GM12865 (cell line): ENCODE measurements around the gene CTNND2.

ENCODE experiments used
- DNase-seq: peaks from one replicate; pipeline ENCODE4 v3.0.0; 2010; ENCODE audit warnings: low read depth
- H3K4me3 ChIP-seq: 2 replicates; pipeline ENCODE4 v1.5.1; 2011; ENCODE audit warnings: mild to moderate bottlenecking, low read depth, low read length, control low read depth
- TF ChIP-seq, protein P1 (sequence below): IDR thresholded peaks from 2 replicates; pipeline ENCODE4 v1.5.1; 2011; ENCODE audit warnings: low read length, control low read depth, low read depth, inconsistent platforms; ENCODE audit not compliant: insufficient read depth; ENCODE audit errors: missing control alignments

Gene CTNND2

GRCh38 chr5:11335881-11336760, 568.1 kb downstream of the CTNND2 start:
- DNase-seq = no peak
- H3K4me3 ChIP-seq = no peak overlapping the region
- TF ChIP-seq, protein P1, sequence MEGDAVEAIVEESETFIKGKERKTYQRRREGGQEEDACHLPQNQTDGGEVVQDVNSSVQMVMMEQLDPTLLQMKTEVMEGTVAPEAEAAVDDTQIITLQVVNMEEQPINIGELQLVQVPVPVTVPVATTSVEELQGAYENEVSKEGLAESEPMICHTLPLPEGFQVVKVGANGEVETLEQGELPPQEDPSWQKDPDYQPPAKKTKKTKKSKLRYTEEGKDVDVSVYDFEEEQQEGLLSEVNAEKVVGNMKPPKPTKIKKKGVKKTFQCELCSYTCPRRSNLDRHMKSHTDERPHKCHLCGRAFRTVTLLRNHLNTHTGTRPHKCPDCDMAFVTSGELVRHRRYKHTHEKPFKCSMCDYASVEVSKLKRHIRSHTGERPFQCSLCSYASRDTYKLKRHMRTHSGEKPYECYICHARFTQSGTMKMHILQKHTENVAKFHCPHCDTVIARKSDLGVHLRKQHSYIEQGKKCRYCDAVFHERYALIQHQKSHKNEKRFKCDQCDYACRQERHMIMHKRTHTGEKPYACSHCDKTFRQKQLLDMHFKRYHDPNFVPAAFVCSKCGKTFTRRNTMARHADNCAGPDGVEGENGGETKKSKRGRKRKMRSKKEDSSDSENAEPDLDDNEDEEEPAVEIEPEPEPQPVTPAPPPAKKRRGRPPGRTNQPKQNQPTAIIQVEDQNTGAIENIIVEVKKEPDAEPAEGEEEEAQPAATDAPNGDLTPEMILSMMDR = no peak

DNA sequence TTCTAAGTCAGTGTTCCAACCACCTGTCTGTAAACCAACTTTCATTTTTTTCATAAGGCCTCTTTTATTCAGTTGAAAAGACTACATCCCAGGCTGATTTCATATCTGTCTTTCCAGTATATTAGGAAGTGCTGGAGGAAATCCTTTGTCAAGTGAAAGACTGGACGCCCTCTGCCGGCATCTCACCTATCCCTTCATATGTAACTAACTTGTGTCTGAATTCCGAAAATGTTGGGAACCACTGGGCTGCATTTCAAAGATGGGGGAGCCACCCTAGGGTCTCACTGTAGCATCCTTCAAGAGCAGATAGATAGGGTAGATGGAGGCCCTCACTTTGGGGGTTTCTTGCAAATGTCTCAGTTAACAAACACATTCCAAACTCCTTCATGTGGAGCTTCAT, 569.8 kb downstream of the CTNND2 start:
- no peak overlapping the region for H3K4me3 ChIP-seq
- TF ChIP-seq, protein P1 = no peak
- DNase-seq = no peak

DNA sequence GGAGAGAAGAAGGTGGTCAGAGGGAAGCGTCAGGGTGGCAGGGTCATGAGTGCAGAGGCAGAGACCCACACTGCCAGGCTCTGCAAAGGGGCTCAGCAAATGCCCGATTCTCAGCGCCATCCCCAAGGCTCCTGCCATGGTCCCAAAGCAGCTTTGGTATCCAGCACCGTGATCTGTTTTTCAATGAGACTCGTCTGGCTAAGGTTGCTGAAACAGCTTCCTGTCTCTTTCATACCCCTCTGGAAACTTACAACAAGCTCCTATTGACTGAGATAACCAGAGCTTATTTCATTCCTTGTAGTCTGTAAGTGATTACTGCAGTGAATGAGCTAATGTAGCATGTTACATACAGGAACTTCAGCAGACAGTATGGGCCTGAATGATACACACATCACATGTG, 574.6 kb downstream of the CTNND2 start:
- DNase-seq = no peak
- TF ChIP-seq, protein P1 = no peak
- H3K4me3 ChIP-seq = no peak overlapping the region

DNA sequence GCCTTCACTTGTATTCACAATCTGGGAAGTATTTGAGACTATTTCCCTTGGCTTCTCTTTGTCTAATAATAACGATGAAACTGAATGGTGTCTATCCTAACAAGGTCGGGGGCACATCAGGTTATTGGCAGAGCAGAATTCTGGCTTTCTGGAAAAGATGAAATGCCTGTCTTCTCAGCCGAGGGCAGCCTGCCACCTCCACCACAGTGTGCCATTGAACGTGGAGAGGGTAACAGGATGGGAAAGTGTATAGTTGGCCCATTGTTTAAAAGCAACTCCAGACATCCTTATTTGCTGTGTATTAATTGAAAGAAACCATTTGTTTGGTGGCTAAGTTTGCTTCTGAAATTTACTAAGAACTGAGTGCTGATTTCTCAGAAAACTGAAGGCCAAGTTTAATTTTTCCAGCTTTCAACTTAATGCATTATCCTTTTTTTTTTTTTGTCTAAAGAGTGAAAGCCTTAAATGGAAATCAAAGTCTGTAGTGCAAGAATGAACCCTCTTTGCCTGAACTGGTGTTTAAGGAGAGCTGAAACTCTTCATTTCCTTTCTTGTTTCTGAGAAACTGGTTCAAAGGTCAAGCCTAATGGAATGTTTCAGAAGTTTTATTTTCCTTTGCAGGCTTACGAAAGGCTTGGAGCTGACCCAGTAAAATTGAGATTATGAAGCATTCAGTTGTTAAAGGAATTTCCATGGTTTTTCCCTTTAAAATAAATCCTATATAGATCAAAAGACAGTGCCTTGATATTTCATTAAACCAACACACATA, 579.5 kb downstream of the CTNND2 start:
- DNase-seq = no peak
- TF ChIP-seq, protein P1 = no peak
- H3K4me3 ChIP-seq = no peak overlapping the region

DNA sequence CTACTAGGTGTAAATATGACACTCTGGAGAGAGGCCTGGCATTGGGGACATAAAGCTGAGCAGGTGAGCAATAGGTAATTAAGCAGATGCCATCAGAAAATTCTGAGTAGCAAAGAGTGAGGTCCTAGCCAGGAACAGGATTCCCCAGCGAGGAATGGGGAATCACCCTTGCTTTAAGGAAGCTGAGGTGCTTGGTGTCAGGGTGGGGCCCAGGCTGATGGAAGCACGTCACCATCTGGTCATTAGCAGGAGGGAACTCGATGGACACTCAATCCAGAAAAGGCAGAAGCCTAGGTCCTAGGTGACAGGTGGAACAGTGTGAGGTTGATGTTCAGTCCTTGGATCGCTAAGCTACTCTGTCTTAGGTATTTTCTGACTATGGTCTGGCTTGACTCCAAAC, 580.5 kb downstream of the CTNND2 start:
- TF ChIP-seq, protein P1 = no peak
- DNase-seq = no peak
- H3K4me3 ChIP-seq = no peak overlapping the region

- H3K4me3 ChIP-seq = no peak overlapping the region
- TF ChIP-seq, protein P1 = no peak
- DNase-seq = peak; percentile 29
These were observed 582.1 kb downstream of the CTNND2 start for GRCh38 chr5:11322133-11322532.
